Fibroblast of lung (primary cell): ENCODE measurements around the gene ZC3H13. TPM values are rescaled to one million over a fixed set of nuclear protein-coding genes. Genes with fewer than 3 reads are reported as not detected.

Experiments
- DNase-seq, 2 donors: peaks; one replicate each; pipeline versions ENCODE4 v3.0.0 to v3.0.0-alpha.2; 2010; ENCODE audit warnings: low read depth in 2 of 2
- H2AFZ ChIP-seq: 2 replicates; pipeline ENCODE4 v1.5.1; 2012; ENCODE audit warnings: low read length, control low read depth, inconsistent platforms
- H3K27ac ChIP-seq: 2 replicates; pipeline ENCODE4 v1.5.1; 2011; ENCODE audit warnings: low read length, control low read depth; ENCODE audit not compliant: insufficient read depth
- H3K27me3 ChIP-seq: 2 replicates; pipeline ENCODE4 v1.5.1; 2011; ENCODE audit warnings: mild to moderate bottlenecking, low read length; ENCODE audit not compliant: control insufficient read depth, insufficient read depth
- H3K36me3 ChIP-seq: 2 replicates; pipeline ENCODE4 v1.5.1; 2011; ENCODE audit warnings: low read length; ENCODE audit not compliant: control insufficient read depth, insufficient read depth
- H3K4me1 ChIP-seq: 2 replicates; pipeline ENCODE4 v1.5.1; 2011; ENCODE audit warnings: low read length; ENCODE audit not compliant: control insufficient read depth, insufficient read depth; ENCODE audit errors: extremely low read depth
- H3K4me2 ChIP-seq: 2 replicates; pipeline ENCODE4 v1.5.1; 2011; ENCODE audit warnings: low read length, control low read depth; ENCODE audit not compliant: insufficient read depth; ENCODE audit errors: extremely low read depth
- H3K4me3 ChIP-seq, 4 experiments: fragments of 200-600 bp in 1 of 4; sonication (generic) in 1 of 4; replicated peaks in 1 of 4; 2 replicates each; pipeline ENCODE4 v1.5.1; 2011 to 2016; ENCODE audit warnings: low read length in 4 of 4, low read depth in 3 of 4, mild to moderate bottlenecking in 3 of 4, control low read depth in 2 of 4, inconsistent platforms in 1 of 4, mixed read lengths in 1 of 4; ENCODE audit not compliant: insufficient read depth in 1 of 4; ENCODE audit errors: control extremely low read depth in 1 of 4
- H3K79me2 ChIP-seq: 2 replicates; pipeline ENCODE4 v1.5.1; 2012; ENCODE audit warnings: mild to moderate bottlenecking, low read length, inconsistent platforms; ENCODE audit not compliant: control insufficient read depth, insufficient read depth
- H3K9ac ChIP-seq: 2 replicates; pipeline ENCODE4 v1.5.1; 2011; ENCODE audit warnings: mild to moderate bottlenecking, low read length, control low read depth; ENCODE audit not compliant: insufficient read depth
- H3K9me3 ChIP-seq: 2 replicates; pipeline ENCODE4 v1.5.1; 2012; ENCODE audit warnings: low read depth, low read length; ENCODE audit not compliant: control insufficient read depth, insufficient read depth
- H4K20me1 ChIP-seq: 2 replicates; pipeline ENCODE4 v1.5.1; 2011; ENCODE audit warnings: low read length; ENCODE audit not compliant: control insufficient read depth, insufficient read depth; ENCODE audit errors: extremely low read depth
- CTCF ChIP-seq, 2 donors: IDR thresholded peaks in 1 of 2; conservative IDR thresholded peaks in 1 of 2; 1 replicate in 1 of 2; 2 replicates in 1 of 2; pipeline ENCODE4 v1.5.1; 2011 to 2012; ENCODE audit warnings: low read length in 2 of 2, control low read depth in 1 of 2, inconsistent platforms in 1 of 2, low read depth in 1 of 2, mild to moderate bottlenecking in 1 of 2
- EZH2 ChIP-seq: IDR thresholded peaks from 2 replicates; pipeline ENCODE4 v1.5.1; 2012; ENCODE audit warnings: low read length, control low read depth, mild to moderate bottlenecking; ENCODE audit errors: missing control alignments
- polyA plus RNA-seq, 2 donors: library from polyadenylated mRNA; depleted of rRNA in 1 of 2; stranded (reverse) in 1 of 2; unstranded in 1 of 2; fragments of >200 nt; gene quantifications; 2 replicates each; pipeline ENCODE4 v1.2.1, GENCODE V29; 2011 to 2012; ENCODE audit warnings: missing spikeins in 1 of 2
- total RNA-seq: library from RNA; depleted of rRNA; stranded (reverse); fragments of >200 nt; gene quantifications from 2 replicates; pipeline ENCODE4 v1.2.1, GENCODE V29; 2014

ZC3H13 gene
- total and polyA plus RNA-seq, 2 donors (not counting 1 experiment from before 2014, with no cell fraction given): 4.5 to 21.8 TPM

GRCh38 chr13:46010148-46010547 is 42.4 kb downstream of the ZC3H13 start:
- DNase-seq: peak in 1 of 2 donors; percentile 9
- H3K4me2 ChIP-seq: no peak overlapping the region

GRCh38 chr13:46008631-46009030 is 43.9 kb downstream of the ZC3H13 start:
- TF ChIP-seq EZH2 (no peak), CTCF (conservative IDR thresholded peaks at IDR 0.05 in 1 of 2, IDR thresholded peaks at IDR 0.05 in 1 of 2; ENCODE audit: low read depth in 1 of 2, low read length in 2 of 2) (no peak)
- Histone ChIP-seq H2AFZ (no peak overlapping the region), H3K9ac (no peak overlapping the region), H3K4me2 (no peak overlapping the region), H3K27me3 (no peaks in the 10 kb centered on the region), H3K27ac (no peak overlapping the region), H4K20me1 (no peaks in the 10 kb centered on the region), H3K79me2 (no peaks in the 10 kb centered on the region), H3K4me3 (no peak overlapping the region), H3K4me1 (no peaks in the 10 kb centered on the region), H3K9me3 (no peaks in the 10 kb centered on the region), H3K36me3 (peaks cover 2% of the 10 kb centered on the region)
- DNase-seq: no peak

More at GRCh38 chr13:46010148-46010547, 42.4 kb downstream of the ZC3H13 start:
- Histone ChIP-seq H2AFZ (no peak overlapping the region), H3K79me2 (no peaks in the 10 kb centered on the region), H3K9me3 (no peaks in the 10 kb centered on the region), H3K27me3 (no peaks in the 10 kb centered on the region), H3K4me3 (no peak overlapping the region), H4K20me1 (no peaks in the 10 kb centered on the region), H3K9ac (no peak overlapping the region), H3K4me1 (no peaks in the 10 kb centered on the region), H3K27ac (no peak overlapping the region), H3K36me3 (peaks cover 2% of the 10 kb centered on the region)
- TF ChIP-seq EZH2 (no peak), CTCF (conservative IDR thresholded peaks at IDR 0.05 in 1 of 2, IDR thresholded peaks at IDR 0.05 in 1 of 2; ENCODE audit: low read depth in 1 of 2, low read length in 2 of 2) (peak; percentile 8 to 35)

- Histone ChIP-seq H4K20me1 (no peaks in the 10 kb centered on the region), H3K27me3 (no peaks in the 10 kb centered on the region), H3K9me3 (no peaks in the 10 kb centered on the region), H3K4me2 (no peak overlapping the region), H3K27ac (no peak overlapping the region), H3K9ac (no peak overlapping the region), H3K4me3 (no peak overlapping the region), H3K4me1 (no peaks in the 10 kb centered on the region), H3K36me3 (peaks cover 2% of the 10 kb centered on the region), H3K79me2 (no peaks in the 10 kb centered on the region), H2AFZ (no peak overlapping the region)
- DNase-seq: peak in 1 of 2 donors; percentile 53
- TF ChIP-seq CTCF (conservative IDR thresholded peaks at IDR 0.05 in 1 of 2, IDR thresholded peaks at IDR 0.05 in 1 of 2; ENCODE audit: low read depth in 1 of 2, low read length in 2 of 2) (no peak), EZH2 (no peak)
These were observed 45.7 kb downstream of the ZC3H13 start for GRCh38 chr13:46006688-46007452.
